ENCODE results near the gene CBLL1. TPM values are rescaled to one million over a fixed set of nuclear protein-coding genes. Genes with fewer than 3 reads are reported as not detected.

Gene CBLL1
- total and polyA plus RNA-seq, 3 donors from 2014 or later: 29.2 to 58.1 (median 42.6) TPM

GRCh38 chr7:107711301-107711700 is 32.6 kb upstream of the CBLL1 start:
- H3K27ac ChIP-seq: no peak overlapping the region
- H3K9me3 ChIP-seq: no peaks in the 10 kb centered on the region
- no peak overlapping the region for H3K4me3 ChIP-seq
- TF ChIP-seq POLR2A (IDR thresholded peaks at IDR 0.05): no peak
- no peak for TF ChIP-seq CTCF (IDR thresholded peaks at IDR 0.05)
- 73 to 88% methylated on average over 1 of the region's 1 CpG for WGBS, 2 donors
- H3K27me3 ChIP-seq: no peaks in the 10 kb centered on the region
- DNase-seq: no peak
- intact Hi-C loops (cut with DNase I; ENCODE audit: low total_unique reads): no loop called here
- peaks cover 4% of the 10 kb centered on the region for H3K4me1 ChIP-seq
- H3K36me3 ChIP-seq (ENCODE audit: low read depth, missing control alignments): no peaks in the 10 kb centered on the region

- Histone ChIP-seq H3K27me3 (no peaks in the 10 kb centered on the region), H3K4me1 (peaks cover 4% of the 10 kb centered on the region), H3K9me3 (no peaks in the 10 kb centered on the region), H3K4me3 (no peak overlapping the region), H3K27ac (no peak overlapping the region), H3K36me3 (ENCODE audit: low read depth, missing control alignments) (no peaks in the 10 kb centered on the region)
- 80 to 100% methylated on average over 1 of the region's 1 CpG for WGBS, 2 donors
- intact Hi-C loops (cut with DNase I; ENCODE audit: low total_unique reads): no loop called here
- TF ChIP-seq CTCF (IDR thresholded peaks at IDR 0.05): no peak
- TF ChIP-seq POLR2A (IDR thresholded peaks at IDR 0.05): no peak
- no peak for DNase-seq
Observed at GRCh38 chr7:107712025-107712424, 31.9 kb upstream of the CBLL1 start.

- no peak for DNase-seq
- no peak for TF ChIP-seq CTCF (IDR thresholded peaks at IDR 0.05)
- no peak for TF ChIP-seq POLR2A (IDR thresholded peaks at IDR 0.05)
- Histone ChIP-seq H3K27ac (no peak overlapping the region), H3K4me1 (peaks cover 4% of the 10 kb centered on the region), H3K27me3 (no peaks in the 10 kb centered on the region), H3K36me3 (ENCODE audit: low read depth, missing control alignments) (no peaks in the 10 kb centered on the region), H3K4me3 (no peak overlapping the region), H3K9me3 (no peaks in the 10 kb centered on the region)
- intact Hi-C loops (cut with DNase I; ENCODE audit: low total_unique reads): no loop called here
- 93 to 95% methylated on average over 1 of the region's 1 CpG for WGBS, 2 donors
Observed at GRCh38 chr7:107712896-107713295, 31.0 kb upstream of the CBLL1 start.

DNA sequence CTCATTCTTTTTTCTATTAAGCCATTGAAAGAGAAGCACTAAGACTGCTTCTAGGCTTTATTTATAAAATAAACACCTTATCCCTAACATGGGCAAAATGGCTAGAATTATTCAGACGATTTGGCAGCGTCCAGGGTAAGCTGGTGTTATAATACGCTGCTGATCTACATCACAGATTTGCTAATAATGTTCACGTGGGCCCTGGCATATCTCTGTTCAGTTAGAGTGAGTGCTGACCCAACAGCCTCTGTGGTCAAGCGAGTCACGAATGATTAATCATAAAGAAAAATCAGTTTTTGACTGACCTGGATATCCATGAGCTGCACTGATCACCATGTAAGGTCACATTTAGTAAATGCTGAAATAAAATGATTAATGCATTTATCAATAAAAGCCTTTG is 28.4 kb upstream of the CBLL1 start:
- 89 to 94% methylated on average over 6 of the region's 6 CpGs for WGBS, 2 donors

More for the DNA sequence above, 28.4 kb upstream of the CBLL1 start:
- intact Hi-C loops (cut with DNase I; ENCODE audit: low total_unique reads): no loop called here
- H3K9me3 ChIP-seq: no peaks in the 10 kb centered on the region
- H3K4me3 ChIP-seq: no peak overlapping the region
- no peak overlapping the region for H3K27ac ChIP-seq
- no peak for DNase-seq
- H3K27me3 ChIP-seq: no peaks in the 10 kb centered on the region
- no peak for TF ChIP-seq CTCF (IDR thresholded peaks at IDR 0.05)
- TF ChIP-seq POLR2A (IDR thresholded peaks at IDR 0.05): no peak
- H3K4me1 ChIP-seq: no peaks in the 10 kb centered on the region
- no peaks in the 10 kb centered on the region for H3K36me3 ChIP-seq (ENCODE audit: low read depth, missing control alignments)

Data from testis (tissue), 3 donors.